Effector CD4-positive, alpha-beta T cell (primary cell): Measurements from ENCODE around the gene CLDN16.

ENCODE experiments used
- DNase-seq: peaks from one replicate; pipeline ENCODE4 v3.0.0-alpha.2; 2020

Gene CLDN16

DNA sequence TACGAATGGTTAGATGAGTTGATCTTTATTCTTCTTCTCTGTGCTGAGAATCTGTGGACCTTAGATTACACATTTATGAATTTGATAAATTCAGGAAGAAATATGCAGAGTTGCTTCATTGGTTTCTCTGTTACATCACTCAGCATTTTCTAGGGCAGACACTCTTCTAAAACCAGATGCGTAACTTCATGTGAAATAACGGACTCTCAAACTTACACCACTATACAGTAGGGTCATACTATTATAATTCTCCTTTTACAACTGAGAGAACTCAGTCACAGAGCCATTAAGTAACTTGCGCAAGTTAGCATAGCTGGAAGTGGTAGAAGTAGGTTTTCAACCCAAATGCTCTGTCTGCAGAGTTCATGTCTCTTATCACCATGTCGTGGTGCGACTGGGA lies 56.0 kb downstream of the CLDN16 start:
- no peak for DNase-seq

DNA sequence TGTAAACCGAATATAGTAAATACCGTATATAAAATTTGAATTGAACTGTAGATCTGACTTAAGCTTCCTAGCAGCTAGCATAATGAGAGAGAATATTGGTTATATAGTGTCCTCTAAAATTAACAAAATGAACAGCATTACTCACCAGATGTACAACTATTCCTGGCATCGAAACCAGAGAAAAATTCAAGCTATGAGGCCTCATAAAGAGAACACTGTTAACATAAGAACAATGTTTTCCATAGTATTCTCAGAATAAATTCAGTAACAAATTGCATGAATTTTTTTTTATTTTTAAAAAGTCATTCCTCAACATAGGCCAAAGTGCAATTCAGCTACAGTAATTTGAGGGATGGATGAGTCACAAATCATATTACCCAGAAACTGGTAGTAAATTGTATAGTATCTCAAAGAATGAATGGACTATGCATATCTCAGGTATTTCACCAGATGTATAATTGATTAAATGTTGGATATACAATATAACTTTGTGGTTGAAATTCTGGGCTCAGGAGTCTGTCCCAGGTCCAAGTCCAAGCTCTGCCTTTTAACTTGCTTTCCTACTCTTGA lies 56.7 kb downstream of the CLDN16 start:
- DNase-seq = no peak

DNA sequence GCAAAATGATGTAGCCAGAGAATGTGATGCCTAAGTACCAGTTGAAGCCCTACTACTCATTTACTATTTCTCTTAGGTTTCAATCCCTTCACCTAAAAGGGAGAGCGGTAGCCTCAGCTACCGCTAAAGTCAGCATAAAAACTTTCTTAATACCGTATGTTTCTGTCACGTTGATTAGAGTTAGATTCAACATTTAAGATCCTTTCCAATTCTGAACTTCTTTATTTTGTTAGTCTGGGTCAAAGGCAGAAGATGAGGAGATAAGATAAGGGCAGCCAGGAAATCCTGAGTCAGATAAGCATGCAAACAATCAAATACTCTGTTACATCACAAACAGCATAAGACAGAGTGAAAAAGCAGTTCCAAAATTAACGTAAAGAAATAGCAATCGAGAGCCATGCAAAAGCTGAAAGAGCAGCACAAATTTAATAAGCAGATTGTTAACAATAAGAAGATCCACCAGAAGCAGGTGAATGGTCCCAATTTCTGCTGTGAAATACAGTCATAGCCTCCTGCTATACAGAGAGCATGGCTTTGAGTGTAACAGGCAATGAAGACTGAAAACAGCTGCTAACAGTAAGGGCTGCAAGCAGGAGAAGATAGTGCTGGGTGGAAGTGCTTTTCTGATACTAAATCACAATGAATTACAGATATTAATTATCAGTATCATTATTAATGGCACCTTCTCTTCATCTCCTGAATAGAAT lies 58.8 kb downstream of the CLDN16 start:
- no peak for DNase-seq

DNA sequence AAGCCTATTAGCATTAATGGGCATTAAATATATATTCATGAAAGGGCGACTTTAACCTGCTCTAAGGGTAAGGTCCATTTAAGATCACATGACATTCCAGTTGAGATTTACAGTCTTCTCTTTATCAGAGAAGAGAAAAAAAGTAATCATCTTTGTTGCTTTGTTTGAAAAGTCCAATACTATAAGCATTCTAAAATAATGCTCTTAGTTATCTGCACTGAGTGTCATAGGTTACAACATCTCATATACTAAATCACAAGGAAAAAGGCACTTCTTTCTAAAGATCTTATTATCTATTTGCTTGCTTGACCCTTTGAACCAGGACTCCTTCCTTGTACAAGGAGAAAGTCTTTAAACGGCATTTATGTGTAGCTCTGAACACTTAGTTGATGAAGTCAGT lies 60.3 kb downstream of the CLDN16 start:
- DNase-seq = no peak

DNA sequence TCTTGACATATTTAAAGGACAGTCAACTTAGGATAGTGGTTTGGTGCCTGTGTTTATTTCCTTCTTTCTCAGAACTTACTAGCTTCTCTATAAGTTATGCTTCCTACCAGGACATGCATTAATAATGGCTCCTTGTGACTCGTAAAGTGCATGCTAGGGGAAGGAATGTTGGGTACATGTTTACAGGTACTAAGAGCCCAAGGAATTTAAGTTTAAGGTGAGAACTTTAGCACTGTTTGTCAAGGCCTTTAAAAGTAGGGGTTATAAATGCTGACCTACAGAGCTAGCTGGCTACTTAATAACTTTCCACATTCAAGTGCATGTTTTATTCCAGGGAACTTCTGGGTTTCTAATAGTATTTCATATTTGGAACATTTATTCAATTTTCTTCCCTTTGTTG lies 61.8 kb downstream of the CLDN16 start, which contains the start of gene TMEM207:
TMEM207 (minus strand) TSS at position 101 of the 400 bp plus-strand sequence; CDS start at position 9, 92 bp downstream.
- DNase-seq = no peak

DNA sequence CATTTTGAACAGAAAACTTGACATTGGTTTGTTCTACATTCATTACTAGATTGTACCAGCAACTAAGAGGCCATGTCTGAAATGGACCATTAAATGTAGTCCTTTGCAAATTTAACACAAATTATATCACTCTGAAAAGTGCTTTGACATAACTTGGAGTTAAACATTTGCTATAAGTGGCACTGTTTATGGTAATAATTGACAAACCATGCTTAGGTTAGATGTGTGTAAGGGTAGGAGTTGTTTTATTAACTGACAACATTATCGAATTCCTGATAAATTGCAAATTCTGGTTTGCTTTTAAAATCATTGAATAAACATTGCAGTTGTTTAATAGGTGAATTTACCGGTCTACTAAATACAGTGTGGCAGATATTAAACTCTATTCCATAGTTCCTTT lies 67.9 kb downstream of the CLDN16 start:
- DNase-seq = no peak

DNA sequence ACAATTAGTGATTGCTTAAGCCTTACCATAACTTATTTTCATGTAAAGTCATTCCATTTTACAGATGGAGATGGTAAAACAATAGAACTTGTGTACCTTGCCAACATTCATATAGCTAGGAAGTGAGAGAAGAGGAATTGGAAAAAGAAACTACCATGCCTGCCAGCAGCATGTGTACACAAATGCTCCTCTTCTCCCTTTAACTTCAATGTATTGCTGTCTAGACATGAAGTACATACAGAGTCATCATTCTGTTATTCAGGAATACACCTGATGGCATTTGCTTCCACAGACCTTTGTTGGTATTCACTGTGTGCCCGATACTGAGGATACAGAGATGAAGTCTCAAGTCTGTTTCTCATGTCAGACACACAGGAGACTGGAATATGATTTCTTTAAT lies 68.8 kb downstream of the CLDN16 start:
- DNase-seq = no peak

DNA sequence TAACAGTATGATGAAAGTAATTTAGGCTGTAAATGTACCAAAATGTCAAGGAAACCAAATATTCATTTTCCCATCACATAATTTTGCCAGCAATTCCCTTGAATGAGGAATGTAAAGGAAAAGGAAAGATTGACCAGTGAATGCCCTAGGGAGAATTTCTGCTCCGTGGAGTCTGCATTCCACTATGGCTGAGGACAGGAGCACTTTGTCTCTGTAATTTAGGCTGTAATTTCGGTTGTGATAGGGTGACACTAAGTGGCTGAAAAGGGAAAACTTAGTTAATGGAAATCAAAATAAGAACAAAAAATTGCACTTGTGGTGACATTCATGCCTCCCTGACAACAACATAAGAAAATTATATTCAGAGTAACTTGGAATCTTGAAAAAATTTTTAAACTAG lies 70.1 kb downstream of the CLDN16 start:
- no peak for DNase-seq
